Effector memory CD4-positive, alpha-beta T cell (primary cell): ENCODE results near the gene LIPE.
A peak's percentile ranks its signal among the peaks of the same experiment; 100 is the strongest.

Experiments
- DNase-seq, 3 donors: peaks; one replicate each; pipeline ENCODE4 v3.0.0-alpha.2; 2020
- H3K27ac ChIP-seq: 2 replicates; pipeline ENCODE4 v1.7.0; 2013; ENCODE audit warnings: mild to moderate bottlenecking, low read length, moderate library complexity; ENCODE audit not compliant: insufficient read depth, poor library complexity, severe bottlenecking
- H3K27me3 ChIP-seq: replicated peaks from 2 replicates; pipeline ENCODE4 v1.7.0; 2013; ENCODE audit warnings: mild to moderate bottlenecking, low read length; ENCODE audit not compliant: insufficient read depth, control insufficient read depth, poor library complexity, severe bottlenecking
- H3K36me3 ChIP-seq: 2 replicates; pipeline ENCODE4 v1.7.0; 2013; ENCODE audit warnings: mild to moderate bottlenecking, low read length, moderate library complexity; ENCODE audit not compliant: control insufficient read depth, insufficient read depth
- H3K4me1 ChIP-seq: 2 replicates; pipeline ENCODE4 v1.7.0; 2013; ENCODE audit warnings: low read length, mild to moderate bottlenecking; ENCODE audit not compliant: control insufficient read depth, insufficient read depth, poor library complexity, severe bottlenecking
- H3K4me3 ChIP-seq: 2 replicates; pipeline ENCODE4 v1.7.0; 2013; ENCODE audit warnings: low read length, low read depth, mild to moderate bottlenecking; ENCODE audit not compliant: insufficient read depth, poor library complexity, severe bottlenecking
- H3K9me3 ChIP-seq: 2 replicates; pipeline ENCODE4 v1.7.0; 2013; ENCODE audit warnings: mild to moderate bottlenecking, low read length, moderate library complexity; ENCODE audit not compliant: control insufficient read depth

The LIPE gene

GRCh38 chr19:42388851-42389489, 38.2 kb downstream of the LIPE start:
- Histone ChIP-seq H3K36me3 (no peaks in the 10 kb centered on the region), H3K4me3 (no peak overlapping the region), H3K4me1 (peaks cover 7% of the 10 kb centered on the region), H3K9me3 (no peaks in the 10 kb centered on the region), H3K27me3 (peaks cover 9% of the 10 kb centered on the region), H3K27ac (no peak overlapping the region)
- DNase-seq: no peak

- Histone ChIP-seq H3K27ac (no peak overlapping the region), H3K27me3 (peaks cover 9% of the 10 kb centered on the region), H3K4me1 (peaks cover 7% of the 10 kb centered on the region), H3K36me3 (no peaks in the 10 kb centered on the region), H3K9me3 (no peaks in the 10 kb centered on the region), H3K4me3 (peak overlapping the region; percentile 53)
- DNase-seq: peak; percentile 33 to 43 (median 40)
Observed at GRCh38 chr19:42386974-42387707, 40.0 kb downstream of the LIPE start.

- Histone ChIP-seq H3K9me3 (no peaks in the 10 kb centered on the region), H3K4me3 (no peak overlapping the region), H3K27ac (no peak overlapping the region), H3K4me1 (no peaks in the 10 kb centered on the region), H3K27me3 (no peaks in the 10 kb centered on the region), H3K36me3 (no peaks in the 10 kb centered on the region)
- no peak for DNase-seq
Observed at GRCh38 chr19:42380155-42380554, 47.0 kb downstream of the LIPE start.

DNA sequence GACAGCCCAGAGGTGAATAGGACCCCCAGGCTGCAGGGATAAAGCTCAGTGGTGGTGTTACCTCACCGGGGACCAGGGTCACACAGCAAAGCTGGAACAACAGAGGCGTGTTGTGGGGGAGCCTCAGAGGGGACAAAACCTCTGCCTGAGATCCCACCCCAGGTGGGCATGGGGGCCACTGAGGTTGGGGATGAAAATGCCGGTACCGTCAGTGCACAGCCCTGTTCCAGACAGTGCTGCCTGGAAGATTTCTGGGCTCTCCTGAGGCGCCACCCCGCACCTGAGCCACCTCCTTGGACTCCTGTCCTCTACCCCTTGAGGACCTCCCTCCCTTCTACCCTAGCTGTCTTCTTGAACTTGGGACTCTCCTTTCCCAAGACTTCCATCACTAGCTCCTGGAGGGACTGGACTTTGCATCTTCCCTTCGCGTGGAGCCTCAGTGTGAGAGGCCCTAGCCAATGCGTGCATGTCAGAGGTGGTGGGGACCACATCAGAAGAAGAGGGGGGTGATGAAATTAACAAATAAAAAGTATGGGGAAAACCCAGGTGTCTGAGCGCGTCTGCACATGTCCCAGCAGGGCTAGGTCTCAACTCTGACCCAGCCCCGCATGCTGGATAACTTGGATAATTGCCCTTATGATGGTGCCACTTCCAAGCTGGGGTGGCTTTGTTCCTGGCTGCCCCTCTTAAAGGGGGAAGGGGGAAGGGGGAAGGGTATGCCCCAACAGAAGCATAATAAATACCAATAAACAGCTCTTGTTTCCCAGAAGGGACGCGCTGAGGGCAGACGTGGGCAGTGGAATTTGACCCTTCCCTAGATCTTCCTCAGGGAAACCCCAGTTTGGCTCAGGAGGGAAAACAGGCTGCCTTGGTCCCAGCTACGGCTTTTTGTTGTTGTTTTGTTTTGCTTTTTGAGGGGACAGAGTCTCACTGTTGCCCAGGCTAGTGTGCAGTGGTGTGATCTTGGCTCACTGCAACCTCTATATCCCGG, 48.7 kb downstream of the LIPE start:
- H3K9me3 ChIP-seq: no peaks in the 10 kb centered on the region
- no peak overlapping the region for H3K27ac ChIP-seq
- no peak for DNase-seq
- H3K36me3 ChIP-seq: no peaks in the 10 kb centered on the region
- H3K4me1 ChIP-seq: no peaks in the 10 kb centered on the region
- no peak overlapping the region for H3K4me3 ChIP-seq
- H3K27me3 ChIP-seq: no peaks in the 10 kb centered on the region

DNA sequence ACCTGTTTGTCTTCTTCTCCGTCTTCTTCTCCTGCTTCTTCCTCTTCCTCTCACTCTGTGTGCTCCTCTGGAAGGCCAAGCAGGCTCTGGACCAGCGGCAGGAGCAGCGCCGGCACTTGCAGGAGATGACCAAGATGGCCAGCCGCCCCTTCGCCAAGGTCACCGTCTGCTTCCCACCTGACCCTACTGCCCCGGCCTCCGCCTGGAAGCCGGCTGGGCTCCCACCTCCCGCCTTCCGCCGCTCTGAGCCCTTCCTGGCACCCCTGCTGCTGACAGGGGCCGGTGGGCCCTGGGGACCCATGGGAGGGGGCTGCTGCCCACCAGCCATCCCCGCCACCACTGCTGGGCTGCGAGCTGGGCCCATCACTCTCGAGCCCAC, 51.0 kb downstream of the LIPE start:
- Histone ChIP-seq H3K27me3 (no peaks in the 10 kb centered on the region), H3K4me1 (no peaks in the 10 kb centered on the region), H3K36me3 (no peaks in the 10 kb centered on the region), H3K9me3 (no peaks in the 10 kb centered on the region), H3K4me3 (no peak overlapping the region), H3K27ac (no peak overlapping the region)
- DNase-seq: no peak

- Histone ChIP-seq H3K27me3 (no peaks in the 10 kb centered on the region), H3K27ac (no peak overlapping the region), H3K4me1 (no peaks in the 10 kb centered on the region), H3K36me3 (no peaks in the 10 kb centered on the region), H3K9me3 (no peaks in the 10 kb centered on the region), H3K4me3 (no peak overlapping the region)
- no peak for DNase-seq
Observed at GRCh38 chr19:42375415-42376176, 51.6 kb downstream of the LIPE start.

DNA sequence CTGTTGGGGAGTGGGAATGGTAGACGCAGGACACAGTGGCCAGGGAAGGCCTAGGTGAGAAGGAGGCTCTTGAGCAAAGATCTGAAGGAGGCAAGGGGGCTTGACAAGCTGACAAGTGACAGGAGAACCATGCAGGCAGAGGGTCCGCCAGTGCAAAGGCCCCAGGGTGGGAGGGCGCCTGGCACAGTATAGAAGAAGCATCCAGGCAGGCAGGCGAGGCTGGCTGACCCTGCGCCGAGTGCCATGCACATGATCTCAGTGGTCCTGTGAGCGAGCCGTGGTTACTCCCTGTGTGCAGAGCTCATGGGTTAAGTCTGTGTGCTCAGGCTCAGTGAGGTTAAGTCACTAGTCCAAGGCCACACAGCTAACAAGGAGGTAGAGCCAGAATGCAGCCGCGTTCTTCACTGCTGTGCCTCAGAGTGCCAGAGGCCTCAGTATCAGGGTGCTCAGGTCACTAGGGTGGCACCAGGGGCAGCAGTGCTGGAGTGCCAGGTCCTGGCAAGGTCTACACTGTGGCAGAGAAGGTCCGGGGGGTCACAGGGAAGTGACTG, 52.3 kb downstream of the LIPE start:
- H3K36me3 ChIP-seq: no peaks in the 10 kb centered on the region
- H3K27ac ChIP-seq: no peak overlapping the region

GRCh38 chr19:42370626-42371175, 56.5 kb downstream of the LIPE start:
- no peaks in the 10 kb centered on the region for H3K36me3 ChIP-seq
- H3K9me3 ChIP-seq: no peaks in the 10 kb centered on the region
- H3K27me3 ChIP-seq: no peaks in the 10 kb centered on the region
- H3K4me3 ChIP-seq: no peak overlapping the region
- no peaks in the 10 kb centered on the region for H3K4me1 ChIP-seq
- no peak overlapping the region for H3K27ac ChIP-seq
- DNase-seq: no peak

More for the DNA sequence above, 52.3 kb downstream of the LIPE start:
- Histone ChIP-seq H3K4me3 (no peak overlapping the region), H3K4me1 (no peaks in the 10 kb centered on the region), H3K27me3 (no peaks in the 10 kb centered on the region), H3K9me3 (no peaks in the 10 kb centered on the region)
- no peak for DNase-seq

DNA sequence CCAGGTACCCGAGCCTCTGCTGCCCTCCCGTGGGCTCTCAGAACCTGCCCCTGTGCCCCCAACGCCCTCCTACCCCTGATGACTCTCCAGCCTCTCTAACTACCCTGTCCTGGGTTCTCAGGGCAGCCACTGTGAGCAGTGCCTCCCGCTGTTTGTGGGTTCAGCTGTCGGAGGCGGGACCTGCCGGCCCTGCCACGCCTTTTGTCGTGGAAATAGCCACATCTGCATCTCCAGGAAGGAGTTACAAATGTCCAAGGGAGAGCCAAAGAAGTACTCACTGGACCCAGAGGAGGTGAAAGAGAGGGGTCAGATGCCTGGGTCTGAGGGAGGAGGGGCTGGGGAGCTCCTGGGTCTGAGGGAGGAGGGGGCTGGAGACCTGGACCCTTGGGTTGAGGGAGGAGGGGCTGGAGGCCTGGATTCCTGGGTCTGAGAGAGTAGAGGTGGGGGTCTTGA, 57.1 kb downstream of the LIPE start:
- no peaks in the 10 kb centered on the region for H3K4me1 ChIP-seq
- no peaks in the 10 kb centered on the region for H3K27me3 ChIP-seq
- no peaks in the 10 kb centered on the region for H3K36me3 ChIP-seq
- no peak overlapping the region for H3K27ac ChIP-seq
- no peak overlapping the region for H3K4me3 ChIP-seq
- DNase-seq: no peak
- no peaks in the 10 kb centered on the region for H3K9me3 ChIP-seq
